Hematopoietic multipotent progenitor cell treated with erythropoietin and hydrocortisone succinate and interleukin-3 and kit ligand, for 17 days (in vitro differentiated cells): ENCODE results near the gene KSR1.
A peak's percentile ranks its signal among the peaks of the same experiment; 100 is the strongest.

Experiments
- DNase-seq: peaks from one replicate; pipeline ENCODE4 v3.0.0-alpha.2; 2015; ENCODE audit warnings: low spot score

Gene KSR1

GRCh38 chr17:27569884-27570577, 113.8 kb downstream of the KSR1 start:
- DNase-seq: peak; percentile 65

DNA sequence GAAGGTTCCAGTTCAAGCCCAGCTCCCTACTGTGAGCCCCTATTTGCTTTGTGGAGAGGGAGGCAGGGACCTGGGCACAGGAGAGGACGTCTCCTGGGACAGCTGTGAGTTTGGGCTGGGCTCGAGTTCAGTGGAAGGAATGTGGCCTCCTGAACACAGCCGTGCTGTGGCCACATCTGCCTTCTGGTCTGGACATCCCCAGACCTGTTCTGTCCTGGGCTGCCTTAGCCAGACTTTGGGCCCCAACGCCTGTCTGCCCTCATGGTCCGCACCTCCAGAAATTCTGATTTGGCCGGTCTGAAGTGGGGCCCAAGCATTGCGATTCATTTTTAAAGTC, 114.3 kb downstream of the KSR1 start:
- DNase-seq: no peak

DNA sequence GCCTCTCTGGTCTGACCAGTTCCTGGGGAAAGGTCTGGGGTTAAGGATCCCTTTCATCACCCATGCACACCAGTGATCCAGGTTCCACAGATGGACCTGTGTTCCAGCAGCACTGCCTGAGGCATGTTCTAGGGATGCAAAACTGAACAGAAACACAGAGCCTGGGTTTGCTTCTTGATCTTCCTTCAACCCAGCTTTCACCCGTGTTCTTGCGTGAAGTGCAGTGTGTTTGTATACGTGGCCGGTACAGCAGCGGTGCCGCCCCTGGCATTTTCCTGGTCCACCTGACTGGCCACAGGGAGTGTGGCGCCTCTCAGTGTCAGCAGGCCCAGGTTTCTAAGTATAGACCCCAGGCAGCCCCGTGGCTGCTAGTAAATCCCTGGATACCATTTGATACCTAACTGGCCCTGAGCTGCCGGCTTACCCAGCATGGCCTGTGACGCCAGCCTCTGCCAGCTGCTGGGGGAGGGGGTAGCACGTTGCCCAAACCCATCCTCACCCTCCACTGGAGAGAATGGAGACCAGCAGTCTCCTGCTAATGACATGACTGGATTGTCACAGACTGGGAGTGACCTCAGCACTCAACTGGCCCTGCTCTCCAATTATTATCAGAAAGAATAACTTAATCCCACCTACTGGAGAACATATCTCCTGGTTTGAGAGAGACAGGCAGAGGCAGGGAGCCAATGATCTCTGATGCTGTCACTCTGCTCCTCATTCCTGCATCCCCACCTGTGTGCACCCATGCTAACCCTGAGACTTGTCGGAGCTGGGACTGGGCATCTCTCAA, 115.5 kb downstream of the KSR1 start:
- DNase-seq: no peak

DNA sequence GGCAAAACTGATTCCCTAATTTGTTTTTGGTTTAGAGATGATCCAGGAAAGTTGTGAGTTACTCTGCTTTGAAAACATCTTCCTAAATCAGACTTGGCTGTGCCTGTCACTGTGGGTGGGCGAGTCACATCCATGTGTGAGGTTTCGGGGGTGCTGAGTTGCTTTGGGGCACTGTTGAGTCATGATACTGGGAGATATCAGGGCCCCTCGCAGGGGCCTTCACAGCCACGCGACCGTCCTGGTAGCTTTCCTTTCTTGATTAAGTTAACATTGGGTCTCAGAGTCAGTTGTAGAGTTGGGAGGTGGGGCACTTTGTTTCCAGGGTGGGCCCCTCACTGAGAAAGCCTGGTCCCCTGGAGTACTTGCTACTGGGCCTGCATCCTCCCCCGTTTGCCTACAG, 116.4 kb downstream of the KSR1 start:
- DNase-seq: peak; percentile 54

DNA sequence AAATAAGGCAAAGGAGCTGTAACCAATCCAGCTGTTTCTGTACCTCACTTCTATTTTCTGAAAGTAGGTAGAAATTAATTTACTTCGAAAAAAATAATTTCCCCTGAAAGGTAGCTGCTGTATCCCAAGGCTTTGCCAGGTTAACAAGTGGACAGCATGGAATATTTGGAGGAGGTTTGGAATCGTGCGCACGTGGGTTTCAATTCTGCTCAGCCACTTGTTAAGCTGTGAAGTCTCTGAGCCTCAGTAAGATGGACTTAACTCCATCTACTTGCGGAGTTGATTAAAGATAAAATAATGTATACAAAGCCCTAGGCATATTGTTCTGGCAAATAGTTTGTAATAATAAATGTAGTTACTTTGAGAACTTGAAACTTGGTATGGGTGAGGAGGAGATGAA, 117.3 kb downstream of the KSR1 start:
- no peak for DNase-seq

- peak; percentile 90 for DNase-seq
Observed at GRCh38 chr17:27573971-27574525, 117.8 kb downstream of the KSR1 start.

GRCh38 chr17:27575096-27575911, 119.1 kb downstream of the KSR1 start:
- DNase-seq: no peak

- no peak for DNase-seq
Observed at GRCh38 chr17:27575912-27576252, 119.6 kb downstream of the KSR1 start.

DNA sequence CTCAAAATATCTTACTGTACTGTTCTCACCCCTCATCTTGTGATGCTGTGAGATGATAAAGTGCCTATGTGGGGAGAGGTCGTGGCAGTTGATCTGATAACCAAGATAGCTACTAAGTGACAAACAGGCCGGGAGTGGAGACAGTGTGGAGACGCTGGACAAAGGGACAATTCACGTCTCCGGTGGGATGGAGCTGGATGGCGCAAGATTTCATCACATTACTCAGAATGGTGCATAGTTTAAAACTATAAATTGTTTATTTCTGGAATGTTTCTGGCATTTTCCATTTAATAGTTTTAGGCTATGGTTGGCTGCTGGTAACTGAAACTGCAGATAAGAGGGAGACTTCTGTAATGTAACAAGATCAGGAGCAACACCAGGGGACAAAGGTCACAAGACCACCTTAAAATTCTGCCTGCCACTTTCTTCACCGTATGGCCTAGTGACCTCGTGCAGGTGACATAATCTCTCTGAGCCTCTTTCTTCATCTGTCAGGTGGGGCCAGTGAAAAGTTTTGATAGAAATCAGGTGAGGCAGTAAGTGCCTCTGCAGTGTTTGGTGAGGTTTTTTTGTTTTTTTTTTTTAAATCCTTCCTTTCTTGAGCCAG, 120.3 kb downstream of the KSR1 start:
- DNase-seq: no peak

DNA sequence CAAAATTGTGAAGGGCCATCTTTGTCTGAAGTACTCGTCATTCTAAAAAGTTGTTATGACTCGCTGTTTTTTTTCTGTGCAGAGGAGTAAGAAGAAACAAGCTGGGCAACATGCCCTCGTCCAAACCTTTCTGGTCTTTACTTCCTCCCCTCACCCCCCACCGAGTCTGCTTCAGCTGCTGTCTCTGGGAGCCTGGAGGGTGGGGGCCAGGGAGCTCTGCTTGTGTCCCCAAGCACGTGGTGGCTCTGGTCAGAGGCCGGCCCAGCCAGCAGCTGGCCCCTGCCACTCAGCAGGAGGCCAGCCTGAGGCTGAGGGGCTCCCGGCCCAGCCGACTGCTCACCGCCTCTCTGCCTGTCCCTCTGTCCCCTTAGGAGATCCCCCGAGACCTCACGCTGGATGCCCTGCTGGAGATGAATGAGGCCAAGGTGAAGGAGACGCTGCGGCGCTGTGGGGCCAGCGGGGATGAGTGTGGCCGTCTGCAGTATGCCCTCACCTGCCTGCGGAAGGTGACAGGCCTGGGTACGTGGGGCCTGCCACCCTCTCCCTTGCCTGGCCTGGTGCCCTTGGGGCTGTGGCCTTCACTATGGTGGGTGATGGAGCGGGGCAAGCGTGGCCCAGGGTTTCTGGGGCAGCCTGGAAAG, 121.0 kb downstream of the KSR1 start:
- DNase-seq: no peak

- DNase-seq: peak; percentile 31
Observed at GRCh38 chr17:27577884-27578717, 121.9 kb downstream of the KSR1 start.

- DNase-seq: peak; percentile 26
Observed at GRCh38 chr17:27578718-27579085, 122.5 kb downstream of the KSR1 start.

GRCh38 chr17:27579304-27579703, 123.1 kb downstream of the KSR1 start:
- no peak for DNase-seq

GRCh38 chr17:27579897-27580321, 123.7 kb downstream of the KSR1 start:
- peak; percentile 75 for DNase-seq

DNA sequence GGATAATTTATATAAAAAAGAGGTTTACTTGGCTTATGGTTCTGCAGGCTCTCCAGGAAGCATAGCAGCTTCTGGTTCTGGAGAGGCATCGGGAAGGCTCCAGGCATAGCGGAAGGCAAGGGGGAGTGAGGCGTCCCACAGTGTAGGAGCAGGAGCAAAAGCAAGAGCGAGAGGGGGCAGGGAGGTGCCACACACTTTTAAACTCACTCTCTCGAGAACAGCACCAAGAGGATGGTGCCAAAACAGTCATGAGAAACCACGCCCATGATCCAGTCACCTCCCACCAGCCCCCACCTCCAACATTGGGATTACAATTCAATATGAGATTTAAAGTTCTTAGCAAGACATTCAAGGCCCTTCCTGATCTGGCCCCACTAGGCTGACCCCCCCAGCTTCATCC, 124.8 kb downstream of the KSR1 start:
- no peak for DNase-seq

- DNase-seq: no peak
Observed at GRCh38 chr17:27582696-27583095, 126.4 kb downstream of the KSR1 start.

- DNase-seq: peak; percentile 25
Observed at GRCh38 chr17:27585153-27585681, 129.0 kb downstream of the KSR1 start.

GRCh38 chr17:27585792-27586191, 129.5 kb downstream of the KSR1 start:
- no peak for DNase-seq

DNA sequence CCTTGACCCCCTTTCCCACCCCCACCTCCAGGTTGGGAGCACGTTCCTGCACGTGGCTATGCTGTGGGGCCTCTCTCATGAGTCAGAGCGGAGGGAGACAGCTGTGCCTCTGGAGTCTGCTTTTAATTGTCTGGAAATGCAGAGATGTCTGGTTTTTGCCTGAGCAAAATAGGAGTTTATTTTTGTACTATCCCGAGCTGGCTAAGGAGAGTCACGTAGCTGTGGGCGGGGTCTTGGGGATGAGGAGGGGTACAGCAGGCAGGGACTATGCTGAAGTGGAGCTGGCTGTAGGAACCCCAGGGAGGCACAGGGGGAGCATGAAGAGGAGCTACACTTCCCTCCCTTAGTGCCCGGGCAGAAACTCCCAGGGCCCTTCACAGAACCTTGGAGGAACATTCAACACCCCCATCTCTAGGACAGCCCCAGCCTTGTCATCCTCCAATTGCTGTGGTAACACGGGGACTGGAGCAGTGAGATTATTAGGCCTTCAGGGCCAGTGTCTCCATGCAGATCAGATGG, 130.0 kb downstream of the KSR1 start:
- DNase-seq: peak; percentile 57

GRCh38 chr17:27588354-27588753, 132.1 kb downstream of the KSR1 start:
- no peak for DNase-seq
